ENCODE measurements around the gene RHBDD3. TPM values are rescaled to one million over a fixed set of nuclear protein-coding genes. Genes with fewer than 3 reads are reported as not detected.

Gene RHBDD3
- polyA plus RNA-seq, 3 donors = 4.0 to 11.1 (median 4.8) TPM

GRCh38 chr22:29306835-29307595 lies 39.2 kb upstream of the RHBDD3 start:
- H3K36me3 ChIP-seq (replicated peaks in 1 of 2; ENCODE audit: control insufficient read depth in 1 of 2, insufficient read depth in 2 of 2, low read length in 2 of 2) = no peaks in the 10 kb centered on the region
- Mint-ChIP-seq H3K9me3 (peaks cover 0 to 3% (median 0%) of the 10 kb centered on the region in 7 donors), H3K36me3 (peaks cover 2 to 11% of the 10 kb centered on the region in 2 donors), H3K27ac (peak overlapping the region; percentile 37 to 89 (median 81)), H3K27me3 (ENCODE audit: low read depth in 3 of 3) (peaks cover 22 to 44% (median 32%) of the 10 kb centered on the region in 3 donors), H3K4me3 (peak overlapping the region; percentile 85 to 92), H3K4me1 (peaks cover 59% of the 10 kb centered on the region)
- H3K27ac ChIP-seq (ENCODE audit: low read depth in 1 of 2, low read length in 2 of 2) = peak overlapping the region in 1 of 2 donors; percentile 73
- no peaks in the 10 kb centered on the region for H3K79me2 ChIP-seq (ENCODE audit: insufficient read depth, low read length)
- peak overlapping the region; percentile 94 for H3K4me2 ChIP-seq (replicated peaks; ENCODE audit: extremely low read depth, low read length, poor library complexity, severe bottlenecking)
- DNase-seq = peak; percentile 35 to 45 (median 41)
- peaks cover 0 to 34% of the 10 kb centered on the region in 2 donors for H3K27me3 ChIP-seq (ENCODE audit: control insufficient read depth in 2 of 2, insufficient read depth in 2 of 2, low read length in 2 of 2)
- intact Hi-C loops (cut with micrococcal nuclease) = loop anchor here in 1 of 2 donors (5.0 kb wide), 1 partner anchor 35 kb away; no protein-coding TSS in a partner anchor
- no peaks in the 10 kb centered on the region for H4K20me1 ChIP-seq (ENCODE audit: insufficient read depth, low read length)
- peak overlapping the region; percentile 76 for H3K9ac ChIP-seq (ENCODE audit: insufficient read depth, low read length, poor library complexity, severe bottlenecking)
- H3K4me1 ChIP-seq (ENCODE audit: control insufficient read depth in 1 of 2, insufficient read depth in 2 of 2, low read length in 2 of 2) = peaks cover 54 to 85% of the 10 kb centered on the region in 2 donors
- TF ChIP-seq CTCF (IDR thresholded peaks at IDR 0.05) = no peak
- no peaks in the 10 kb centered on the region for H3K9me3 ChIP-seq (replicated peaks in 1 of 2; ENCODE audit: control insufficient read depth in 1 of 2, insufficient read depth in 1 of 2, low read length in 2 of 2)
- H2AFZ ChIP-seq (ENCODE audit: insufficient read depth, low read depth, low read length, poor library complexity, severe bottlenecking) = peak overlapping the region; percentile 92
- peak overlapping the region; percentile 42 to 94 (median 90) for H3K4me3 ChIP-seq (replicated peaks in 1 of 3; ENCODE audit: low read depth in 2 of 3, low read length in 3 of 3)
- 14% methylated on average over 80 of the region's 83 CpGs for WGBS (ENCODE audit: insufficient coverage)

GRCh38 chr22:29306175-29306834 lies 38.5 kb upstream of the RHBDD3 start, which contains the start of gene GAS2L1:
Gene GAS2L1 (plus strand): TSS chr22:29306650. CDS start chr22:29308106, 1,456 bp downstream.
- peaks cover 2 to 10% of the 10 kb centered on the region in 2 donors for H3K36me3 Mint-ChIP-seq
- peak within 1 kb of the TSS; percentile 42 to 94 (median 90) for H3K4me3 ChIP-seq (replicated peaks in 1 of 3; ENCODE audit: low read depth in 2 of 3, low read length in 3 of 3)
- peaks cover 59% of the 10 kb centered on the region for H3K4me1 Mint-ChIP-seq
- 0% methylated on average over 30 of the region's 40 CpGs for WGBS (ENCODE audit: insufficient coverage)
- peaks cover 46 to 78% of the 10 kb centered on the region in 2 donors for H3K4me1 ChIP-seq (ENCODE audit: control insufficient read depth in 1 of 2, insufficient read depth in 2 of 2, low read length in 2 of 2)
- peak within 1 kb of the TSS; percentile 85 to 92 for H3K4me3 Mint-ChIP-seq
- peaks cover 6% of the 10 kb centered on the region for H4K20me1 ChIP-seq (ENCODE audit: insufficient read depth, low read length)
- peaks cover 0 to 3% (median 0%) of the 10 kb centered on the region in 7 donors for H3K9me3 Mint-ChIP-seq
- H3K27ac Mint-ChIP-seq = peak within 1 kb of the TSS; percentile 50 to 89 (median 84)
- H3K36me3 ChIP-seq (replicated peaks in 1 of 2; ENCODE audit: control insufficient read depth in 1 of 2, insufficient read depth in 2 of 2, low read length in 2 of 2) = peaks cover 0 to 3% of the 10 kb centered on the region in 2 donors
- peak; percentile 61 for TF ChIP-seq CTCF (IDR thresholded peaks at IDR 0.05)
- H3K27ac ChIP-seq (ENCODE audit: low read depth in 1 of 2, low read length in 2 of 2) = peak within 1 kb of the TSS in 1 of 2 donors; percentile 73
- H3K4me2 ChIP-seq (replicated peaks; ENCODE audit: extremely low read depth, low read length, poor library complexity, severe bottlenecking) = peak within 1 kb of the TSS; percentile 94
- H3K79me2 ChIP-seq (ENCODE audit: insufficient read depth, low read length) = no peaks in the 10 kb centered on the region
- DNase-seq = peak; percentile 52 to 61 (median 60)
- H2AFZ ChIP-seq (ENCODE audit: insufficient read depth, low read depth, low read length, poor library complexity, severe bottlenecking) = peak within 1 kb of the TSS; percentile 92
- H3K27me3 Mint-ChIP-seq (ENCODE audit: low read depth in 3 of 3) = peaks cover 22 to 41% (median 33%) of the 10 kb centered on the region in 3 donors
- H3K9ac ChIP-seq (ENCODE audit: insufficient read depth, low read length, poor library complexity, severe bottlenecking) = peak within 1 kb of the TSS; percentile 76
- H3K9me3 ChIP-seq (replicated peaks in 1 of 2; ENCODE audit: control insufficient read depth in 1 of 2, insufficient read depth in 1 of 2, low read length in 2 of 2) = no peaks in the 10 kb centered on the region
- H3K27me3 ChIP-seq (ENCODE audit: control insufficient read depth in 2 of 2, insufficient read depth in 2 of 2, low read length in 2 of 2) = peaks cover 0 to 32% of the 10 kb centered on the region in 2 donors
- intact Hi-C loops (cut with micrococcal nuclease) = loop anchor here in 1 of 2 donors (5.0 kb wide), 1 partner anchor 34 kb away; no protein-coding TSS in a partner anchor

Measured in CD14-positive monocyte (primary cell).